DOHH2 (cell line): ENCODE data around the gene TTC13.

ENCODE experiments used
- H3F3A ChIP-seq: fragments of 200-600 bp; sonication (generic), shearing (Covaris generic); 2 replicates; pipeline ENCODE4 v1.6.0; 2016; ENCODE audit warnings: antibody characterized with exemption, mild to moderate bottlenecking; ENCODE audit not compliant: control insufficient read depth, insufficient read depth
- H3K27ac ChIP-seq: fragments of 200-600 bp; sonication (generic); 2 replicates; pipeline ENCODE4 v1.5.1; 2014; ENCODE audit warnings: low read depth, mild to moderate bottlenecking, low read length, moderate library complexity
- H3K27me3 ChIP-seq: fragments of 200-600 bp; sonication (generic); 2 replicates; pipeline ENCODE4 v1.6.1; 2014; ENCODE audit warnings: mild to moderate bottlenecking, low read length, mixed read lengths; ENCODE audit not compliant: control insufficient read depth
- H3K36me3 ChIP-seq: fragments of 200-600 bp; sonication (generic); 2 replicates; pipeline ENCODE4 v1.6.1; 2014; ENCODE audit warnings: mild to moderate bottlenecking, low read length, moderate library complexity, mixed read lengths; ENCODE audit not compliant: control insufficient read depth
- H3K4me1 ChIP-seq: fragments of 200-600 bp; sonication (generic); 2 replicates; pipeline ENCODE4 v1.6.1; 2014; ENCODE audit warnings: mild to moderate bottlenecking, low read length, mixed read lengths; ENCODE audit not compliant: control insufficient read depth
- H3K4me2 ChIP-seq: fragments of 200-600 bp; sonication (generic); 2 replicates; pipeline ENCODE4 v1.6.0; 2014; ENCODE audit warnings: mild to moderate bottlenecking, low read length, moderate library complexity
- H3K4me3 ChIP-seq: fragments of 200-600 bp; sonication (generic); 2 replicates; pipeline ENCODE4 v1.5.1; 2014; ENCODE audit warnings: mild to moderate bottlenecking, low read length, mixed read lengths
- H3K79me2 ChIP-seq: fragments of 200-600 bp; sonication (generic); 2 replicates; pipeline ENCODE4 v1.6.1; 2014; ENCODE audit warnings: mild to moderate bottlenecking, low read length, mixed read lengths; ENCODE audit not compliant: control insufficient read depth
- H3K9me2 ChIP-seq: fragments of 200-600 bp; sonication (generic); replicated peaks from 2 replicates; pipeline ENCODE4 v1.6.1; 2014; ENCODE audit warnings: mild to moderate bottlenecking, low read length, mixed read lengths; ENCODE audit not compliant: control insufficient read depth
- H3K9me3 ChIP-seq: fragments of 200-600 bp; sonication (generic); 2 replicates; pipeline ENCODE4 v1.6.1; 2014; ENCODE audit warnings: antibody characterized with exemption, low read length, mixed read lengths; ENCODE audit not compliant: control insufficient read depth, insufficient read depth
- H4K20me1 ChIP-seq: fragments of 200-600 bp; sonication (generic); 2 replicates; pipeline ENCODE4 v1.6.0; 2014; ENCODE audit warnings: low read depth, mild to moderate bottlenecking, antibody characterized with exemption, low read length, moderate library complexity; ENCODE audit not compliant: control insufficient read depth, insufficient read depth
- CTCF ChIP-seq: fragments of 200-600 bp; sonication (generic); IDR thresholded peaks from one replicate; pipeline ENCODE4 v1.5.1; 2014; ENCODE audit warnings: antibody characterized with exemption, mild to moderate bottlenecking, low read depth, low read length; ENCODE audit not compliant: poor library complexity, severe bottlenecking
- EZH2phosphoT487 ChIP-seq: fragments of 200-600 bp; sonication (generic); IDR thresholded peaks from 2 replicates; pipeline ENCODE4 v1.6.1; 2017; ENCODE audit warnings: borderline replicate concordance, mild to moderate bottlenecking, antibody characterized with exemption, low read length, moderate library complexity, mixed read lengths

TTC13 gene

GRCh38 chr1:230935852-230936251 is 42.8 kb downstream of the TTC13 start:
- Histone ChIP-seq H3K4me1 (peaks cover 13% of the 10 kb centered on the region), H3K79me2 (no peaks in the 10 kb centered on the region), H3K27ac (no peak overlapping the region), H3K36me3 (peaks cover 27% of the 10 kb centered on the region), H4K20me1 (no peaks in the 10 kb centered on the region), H3K9me2 (no peaks in the 10 kb centered on the region), H3K27me3 (no peaks in the 10 kb centered on the region), H3K4me2 (no peak overlapping the region), H3F3A (no peaks in the 10 kb centered on the region), H3K9me3 (no peaks in the 10 kb centered on the region), H3K4me3 (no peak overlapping the region)
- no peak for TF ChIP-seq CTCF
- TF ChIP-seq EZH2phosphoT487: no peak

GRCh38 chr1:230930986-230931385 is 47.7 kb downstream of the TTC13 start:
- Histone ChIP-seq H3K4me3 (no peak overlapping the region), H3K27me3 (no peaks in the 10 kb centered on the region)

GRCh38 chr1:230926182-230926581 is 52.5 kb downstream of the TTC13 start:
- Histone ChIP-seq H3K36me3 (peaks cover 64% of the 10 kb centered on the region), H3K27ac (no peak overlapping the region), H4K20me1 (no peaks in the 10 kb centered on the region), H3K9me3 (no peaks in the 10 kb centered on the region), H3K4me3 (no peak overlapping the region), H3K27me3 (no peaks in the 10 kb centered on the region), H3K4me2 (no peak overlapping the region), H3K4me1 (no peaks in the 10 kb centered on the region), H3K79me2 (no peaks in the 10 kb centered on the region), H3K9me2 (no peaks in the 10 kb centered on the region), H3F3A (no peaks in the 10 kb centered on the region)
- TF ChIP-seq EZH2phosphoT487 (no peak), CTCF (no peak)

More at GRCh38 chr1:230930986-230931385, 47.7 kb downstream of the TTC13 start:
- Histone ChIP-seq H3K4me1 (no peaks in the 10 kb centered on the region), H3K79me2 (no peaks in the 10 kb centered on the region), H3K36me3 (peaks cover 37% of the 10 kb centered on the region), H3K27ac (no peak overlapping the region), H4K20me1 (no peaks in the 10 kb centered on the region), H3K9me3 (no peaks in the 10 kb centered on the region), H3F3A (no peaks in the 10 kb centered on the region), H3K9me2 (no peaks in the 10 kb centered on the region), H3K4me2 (no peak overlapping the region)
- TF ChIP-seq CTCF: no peak
- TF ChIP-seq EZH2phosphoT487: no peak

- no peaks in the 10 kb centered on the region for H3K27me3 ChIP-seq
- no peak for TF ChIP-seq CTCF
- TF ChIP-seq EZH2phosphoT487: no peak
- H3K4me1 ChIP-seq: no peaks in the 10 kb centered on the region
- H3K27ac ChIP-seq: no peak overlapping the region
- H3K9me3 ChIP-seq: no peaks in the 10 kb centered on the region
- no peaks in the 10 kb centered on the region for H3K9me2 ChIP-seq
- peaks cover 63% of the 10 kb centered on the region for H3K36me3 ChIP-seq
- H3K4me2 ChIP-seq: no peak overlapping the region
- H3F3A ChIP-seq: no peaks in the 10 kb centered on the region
- no peaks in the 10 kb centered on the region for H3K79me2 ChIP-seq
- H4K20me1 ChIP-seq: no peaks in the 10 kb centered on the region
- H3K4me3 ChIP-seq: no peak overlapping the region
Measured at GRCh38 chr1:230925608-230926007, 53.1 kb downstream of the TTC13 start.
